ENCODE measurements around the gene TPSAB1.
"Not testable (repeated sequence)": the region's sequence is repeated elsewhere in the genome, so short reads cannot be mapped to it uniquely, and the experiment has no call there.

The TPSAB1 gene

GRCh38 chr16:1240436-1240835 is at the start of gene TPSAB1:
Gene TPSAB1, plus strand, starts transcription at chr16:1240705. Its CDS starts 234 bp downstream, at chr16:1240939.
- H3K4me3 ChIP-seq (ENCODE audit: low read depth, low read length); DNase-seq (ENCODE audit: low read depth): not testable (repeated sequence)

- not testable (repeated sequence) for H3K4me3 ChIP-seq (ENCODE audit: low read depth, low read length); DNase-seq (ENCODE audit: low read depth)
Measured at GRCh38 chr16:1190789-1191188, 49.7 kb upstream of the TPSAB1 start.

GRCh38 chr16:1192384-1193073 is 48.0 kb upstream of the TPSAB1 start:
- no peak for DNase-seq (ENCODE audit: low read depth)
- H3K4me3 ChIP-seq (ENCODE audit: low read depth, low read length), result no peak overlapping the region
- no peak for TF ChIP-seq CTCF (IDR thresholded peaks at IDR 0.05; ENCODE audit: insufficient read depth, low read depth, low read length, missing control alignments)

DNA sequence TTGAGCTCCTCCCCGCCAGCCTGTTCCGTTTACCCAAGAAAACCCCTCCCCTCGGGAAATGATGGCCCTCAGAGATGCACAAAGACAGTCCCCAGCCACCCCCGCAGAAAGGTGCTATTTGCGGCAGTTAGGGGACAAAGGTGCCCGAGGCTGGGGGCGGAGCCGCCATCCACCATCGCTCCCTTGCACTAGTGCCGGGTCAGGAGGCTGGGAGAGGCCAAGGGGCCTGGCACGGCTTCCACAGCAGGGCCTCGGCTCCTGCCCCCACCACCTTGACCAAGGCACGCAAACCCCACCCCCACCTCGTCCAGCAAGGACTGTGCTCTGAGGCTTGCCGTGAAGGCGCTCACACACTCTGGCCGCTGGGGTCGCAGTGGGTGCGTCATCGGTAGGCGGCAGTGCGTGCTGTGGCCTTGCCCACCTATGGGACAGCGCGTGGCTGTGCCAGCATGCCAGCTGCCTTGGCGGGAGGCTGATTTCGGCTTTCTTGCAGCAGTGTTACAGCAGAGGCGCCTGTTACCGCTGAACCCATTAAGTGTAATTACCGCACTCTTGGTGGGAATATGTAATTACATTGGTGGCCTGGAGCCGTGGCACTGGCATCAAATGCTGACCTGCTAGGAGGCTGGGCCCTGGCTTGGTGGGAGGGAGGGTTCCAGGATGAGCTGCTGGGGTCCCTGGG is 47.2 kb upstream of the TPSAB1 start:
- no peak for TF ChIP-seq CTCF (IDR thresholded peaks at IDR 0.05; ENCODE audit: insufficient read depth, low read depth, low read length, missing control alignments)
- DNase-seq (ENCODE audit: low read depth), result no peak
- no peak overlapping the region for H3K4me3 ChIP-seq (ENCODE audit: low read depth, low read length)

DNA sequence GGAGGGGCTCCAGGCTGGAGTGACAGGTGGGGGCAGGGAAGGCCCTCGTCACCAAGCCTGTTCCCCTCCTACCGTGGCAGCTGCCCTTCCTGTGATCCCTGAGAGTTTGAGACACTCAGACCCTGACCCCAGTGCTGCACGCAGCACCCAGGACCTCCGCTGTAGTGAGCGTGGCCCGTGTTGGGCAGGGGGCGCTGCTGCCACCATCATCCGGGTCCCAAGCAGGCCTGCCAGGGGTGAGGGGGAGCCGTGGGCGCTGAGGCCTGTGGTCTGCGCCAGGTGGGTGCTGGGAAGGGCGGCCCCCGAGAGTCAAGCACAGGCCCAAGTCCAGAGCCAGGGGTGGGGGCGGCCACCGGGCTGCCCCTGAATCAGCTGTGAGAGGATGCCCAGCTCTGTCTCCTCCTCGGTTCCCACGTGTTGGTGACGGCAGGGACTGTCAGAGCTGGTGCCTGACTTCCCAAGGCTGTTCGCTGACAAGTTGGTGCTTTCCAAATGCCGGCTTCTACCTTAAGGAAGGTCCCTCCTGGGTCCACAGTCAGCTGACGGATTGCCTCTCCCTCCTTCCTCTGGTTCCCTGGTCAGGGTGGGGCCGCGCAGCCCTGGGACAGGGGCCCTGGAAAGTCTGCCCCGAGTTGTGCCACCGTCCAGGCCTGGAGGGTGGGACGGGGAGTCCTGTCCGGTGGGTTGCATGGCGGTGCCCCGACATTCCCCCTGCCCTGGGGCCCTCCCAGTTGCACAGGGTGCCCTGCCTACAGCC is 46.5 kb upstream of the TPSAB1 start:
- TF ChIP-seq CTCF (IDR thresholded peaks at IDR 0.05; ENCODE audit: insufficient read depth, low read depth, low read length, missing control alignments), result no peak
- H3K4me3 ChIP-seq (ENCODE audit: low read depth, low read length), result no peak overlapping the region
- DNase-seq (ENCODE audit: low read depth), result no peak

GRCh38 chr16:1194665-1195392 is 45.7 kb upstream of the TPSAB1 start:
- no peak overlapping the region for H3K4me3 ChIP-seq (ENCODE audit: low read depth, low read length)
- TF ChIP-seq CTCF (IDR thresholded peaks at IDR 0.05; ENCODE audit: insufficient read depth, low read depth, low read length, missing control alignments), result peak; percentile 39
- DNase-seq (ENCODE audit: low read depth), result no peak

- no peak for DNase-seq (ENCODE audit: low read depth)
- no peak for TF ChIP-seq CTCF (IDR thresholded peaks at IDR 0.05; ENCODE audit: insufficient read depth, low read depth, low read length, missing control alignments)
- H3K4me3 ChIP-seq (ENCODE audit: low read depth, low read length), result no peak overlapping the region
Measured at GRCh38 chr16:1195393-1195666, 45.2 kb upstream of the TPSAB1 start.
